Endothelial cell (in vitro differentiated cells): ENCODE data around the gene BTBD16. TPM values are rescaled to one million over a fixed set of nuclear protein-coding genes. Genes with fewer than 3 reads are reported as not detected.
A peak's percentile ranks its signal among the peaks of the same experiment; 100 is the strongest.

ENCODE experiments used
- DNase-seq: peaks from one replicate; pipeline ENCODE4 v3.0.0; 2021; ENCODE audit warnings: low spot score
- H3K27ac Mint-ChIP-seq: one replicate; pipeline ENCODE4 v1.8.0; 2021; ENCODE audit warnings: mixed read lengths, inconsistent platforms; ENCODE audit not compliant: unreplicated experiment
- H3K27me3 Mint-ChIP-seq: one replicate; pipeline ENCODE4 v1.8.0; 2021; ENCODE audit warnings: mild to moderate bottlenecking, moderate library complexity, mixed read lengths, inconsistent platforms; ENCODE audit not compliant: unreplicated experiment
- H3K36me3 Mint-ChIP-seq: one replicate; pipeline ENCODE4 v1.8.0; 2021; ENCODE audit warnings: mild to moderate bottlenecking, low read depth, mixed read lengths, inconsistent platforms; ENCODE audit not compliant: unreplicated experiment
- H3K4me1 Mint-ChIP-seq: one replicate; pipeline ENCODE4 v1.8.0; 2021; ENCODE audit warnings: mild to moderate bottlenecking, mixed read lengths, inconsistent platforms; ENCODE audit not compliant: unreplicated experiment
- H3K4me3 Mint-ChIP-seq: one replicate; pipeline ENCODE4 v1.8.0; 2021; ENCODE audit warnings: mild to moderate bottlenecking, mixed read lengths, inconsistent platforms; ENCODE audit not compliant: unreplicated experiment
- H3K9me3 Mint-ChIP-seq: one replicate; pipeline ENCODE4 v1.8.0; 2021; ENCODE audit warnings: mixed read lengths, inconsistent platforms; ENCODE audit not compliant: unreplicated experiment
- CTCF ChIP-seq: fragments of 200-600 bp; sonication (generic); IDR thresholded peaks from one replicate; pipeline ENCODE4 v1.5.0; 2021; ENCODE audit warnings: antibody characterized with exemption; ENCODE audit not compliant: unreplicated experiment
- total RNA-seq: library from RNA; stranded (reverse); fragmentation: NEBNext Ultra II Directional; extraction: Animal tissue kit (Norgen Biotek cat#: 25700); gene quantifications from one replicate; pipeline ENCODE4 v1.2.1, GENCODE V29; 2021; ENCODE audit not compliant: unreplicated experiment

Gene BTBD16
- total RNA-seq, 1 donor from 2014 or later = 0.23 TPM

GRCh38 chr10:122368502-122369254 is 97.6 kb downstream of the BTBD16 start:
- no peak for DNase-seq

GRCh38 chr10:122373108-122373507 is 102.0 kb downstream of the BTBD16 start:
- TF ChIP-seq CTCF = no peak
- no peaks in the 10 kb centered on the region for H3K9me3 Mint-ChIP-seq
- H3K36me3 Mint-ChIP-seq = no peaks in the 10 kb centered on the region
- no peak for DNase-seq
- H3K4me3 Mint-ChIP-seq = peak overlapping the region; percentile 58
- H3K4me1 Mint-ChIP-seq = peaks cover 24% of the 10 kb centered on the region
- H3K27me3 Mint-ChIP-seq = peaks cover 4% of the 10 kb centered on the region
- H3K27ac Mint-ChIP-seq = no peak overlapping the region

More at GRCh38 chr10:122368502-122369254, 97.6 kb downstream of the BTBD16 start:
- H3K4me3 Mint-ChIP-seq = peak overlapping the region; percentile 44
- H3K27me3 Mint-ChIP-seq = peaks cover 5% of the 10 kb centered on the region
- H3K9me3 Mint-ChIP-seq = peaks cover 5% of the 10 kb centered on the region
- peaks cover 23% of the 10 kb centered on the region for H3K4me1 Mint-ChIP-seq
- no peaks in the 10 kb centered on the region for H3K36me3 Mint-ChIP-seq
- H3K27ac Mint-ChIP-seq = peak overlapping the region; percentile 58
- TF ChIP-seq CTCF = no peak

GRCh38 chr10:122373721-122374120 is 102.6 kb downstream of the BTBD16 start:
- peak overlapping the region; percentile 67 for H3K27ac Mint-ChIP-seq
- H3K9me3 Mint-ChIP-seq = no peaks in the 10 kb centered on the region
- peak overlapping the region; percentile 94 for H3K4me3 Mint-ChIP-seq
- DNase-seq = no peak
- TF ChIP-seq CTCF = no peak
- peaks cover 4% of the 10 kb centered on the region for H3K27me3 Mint-ChIP-seq
- no peaks in the 10 kb centered on the region for H3K36me3 Mint-ChIP-seq
- H3K4me1 Mint-ChIP-seq = peaks cover 18% of the 10 kb centered on the region

GRCh38 chr10:122374237-122374858 is 103.3 kb downstream of the BTBD16 start, which contains the start of gene PLEKHA1:
TSS of gene PLEKHA1 (plus strand) at chr10:122374708. CDS start at chr10:122393201, 18,493 bp downstream.
- Mint-ChIP-seq H3K4me1 (peaks cover 13% of the 10 kb centered on the region), H3K36me3 (peaks cover under 1% of the 10 kb centered on the region), H3K4me3 (peak within 1 kb of the TSS; percentile 96), H3K27me3 (peaks cover 4% of the 10 kb centered on the region), H3K9me3 (no peaks in the 10 kb centered on the region), H3K27ac (peak within 1 kb of the TSS; percentile 82)
- DNase-seq = peak; percentile 97
- no peak for TF ChIP-seq CTCF
